Testis (tissue), 3 donors: ENCODE data around the gene ZNF236. TPM values are rescaled to one million over a fixed set of nuclear protein-coding genes. Genes with fewer than 3 reads are reported as not detected.
A peak's percentile ranks its signal among the peaks of the same experiment; 100 is the strongest.

Source experiments
- DNase-seq: peaks from one replicate; pipeline ENCODE4 v3.0.0-alpha.2; 2019
- H3K27ac ChIP-seq, 2 donors: fragments of 200-600 bp; sonication (generic); one replicate each; pipeline ENCODE4 v1.5.1; 2019
- H3K27me3 ChIP-seq: fragments of 200-600 bp; sonication (generic); one replicate; pipeline ENCODE4 v1.5.1; 2019
- H3K36me3 ChIP-seq: fragments of 200-600 bp; sonication (generic); one replicate; pipeline ENCODE4 v1.5.1; 2017; ENCODE audit warnings: low read depth; ENCODE audit errors: missing control alignments
- H3K4me1 ChIP-seq: fragments of 200-600 bp; sonication (generic); one replicate; pipeline ENCODE4 v1.5.1; 2019
- H3K4me3 ChIP-seq, 2 donors: fragments of 200-600 bp; sonication (generic); one replicate each; pipeline ENCODE4 v1.5.1; 2017 to 2019
- H3K9me3 ChIP-seq: fragments of 200-600 bp; sonication (generic); one replicate; pipeline ENCODE4 v1.5.1; 2017
- POLR2A ChIP-seq: fragments of 450-650 bp; IDR thresholded peaks from one replicate; pipeline ENCODE4 v1.6.1; 2017; ENCODE audit warnings: antibody characterized with exemption, mild to moderate bottlenecking, moderate library complexity
- WGBS, 2 donors: methylation state at CpG; one replicate each; pipeline ENCODE4 v1.1.5; 2018; 5-methylcytosine and 5-hydroxymethylcytosine counted together
- intact Hi-C: fragments of 100-400 bp; cut with DNase I; formaldehyde crosslinking; loops from one replicate; pipeline ENCODE4 v1.15.1; 2023; ENCODE audit warnings: low total_unique reads
- polyA plus RNA-seq: library from polyadenylated mRNA; stranded (reverse); fragments of 350-450 nt; fragmentation: Illumina TruSeq; extraction: RNeasy Lipid Tissue Mini Kit (QIAGEN cat#74804); gene quantifications from one replicate; pipeline ENCODE4 v1.2.3, GENCODE V29; 2014; ENCODE audit warnings: low read depth, low replicate concordance; ENCODE audit not compliant: insufficient read depth
- total RNA-seq, 2 donors: library from RNA; depleted of rRNA; stranded (reverse); fragments of >200 nt; gene quantifications; one replicate each; pipeline ENCODE4 v1.2.3, GENCODE V29; 2016
- TF ChIP-seq, protein P1 (sequence below), 3 experiments: fragments of 450-650 bp in 2 of 3; fragments of 200-600 bp in 1 of 3; sonication (generic) in 1 of 3; IDR thresholded peaks; one replicate each; pipeline ENCODE4 v1.5.1; 2016 to 2019; ENCODE audit warnings: antibody characterized with exemption in 3 of 3, mild to moderate bottlenecking in 2 of 3, moderate library complexity in 1 of 3

Gene ZNF236
- total and polyA plus RNA-seq, 3 donors from 2014 or later, result 19.5 to 58.2 (median 53.9) TPM

DNA sequence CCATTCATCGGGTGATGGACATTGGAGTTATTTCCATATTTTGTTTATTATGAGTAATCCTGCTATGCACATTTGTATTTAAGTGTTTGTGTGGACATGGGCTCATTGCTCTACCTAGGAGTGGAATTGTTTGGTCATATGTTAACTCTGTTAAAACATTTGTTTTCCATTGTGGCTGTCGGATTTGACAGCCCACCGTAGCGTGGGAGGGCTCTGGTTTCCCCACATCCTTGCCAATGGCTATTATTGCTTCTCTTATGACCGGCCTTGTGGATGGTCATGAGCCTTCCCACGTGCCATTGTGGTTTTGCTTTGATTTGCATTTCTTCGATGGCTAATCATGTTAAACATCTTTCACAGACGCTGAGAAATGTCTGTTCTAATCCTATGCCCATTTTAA, 92.0 kb downstream of the ZNF236 start:
- no peak overlapping the region for H3K4me3 ChIP-seq
- no peaks in the 10 kb centered on the region for H3K4me1 ChIP-seq
- peaks cover 5% of the 10 kb centered on the region for H3K36me3 ChIP-seq
- WGBS, 2 donors, result 94% methylated on average over 8 of the region's 8 CpGs
- no peaks in the 10 kb centered on the region for H3K9me3 ChIP-seq
- H3K27ac ChIP-seq, result no peak overlapping the region
- no peaks in the 10 kb centered on the region for H3K27me3 ChIP-seq
- DNase-seq, result no peak
- TF ChIP-seq, protein P1, sequence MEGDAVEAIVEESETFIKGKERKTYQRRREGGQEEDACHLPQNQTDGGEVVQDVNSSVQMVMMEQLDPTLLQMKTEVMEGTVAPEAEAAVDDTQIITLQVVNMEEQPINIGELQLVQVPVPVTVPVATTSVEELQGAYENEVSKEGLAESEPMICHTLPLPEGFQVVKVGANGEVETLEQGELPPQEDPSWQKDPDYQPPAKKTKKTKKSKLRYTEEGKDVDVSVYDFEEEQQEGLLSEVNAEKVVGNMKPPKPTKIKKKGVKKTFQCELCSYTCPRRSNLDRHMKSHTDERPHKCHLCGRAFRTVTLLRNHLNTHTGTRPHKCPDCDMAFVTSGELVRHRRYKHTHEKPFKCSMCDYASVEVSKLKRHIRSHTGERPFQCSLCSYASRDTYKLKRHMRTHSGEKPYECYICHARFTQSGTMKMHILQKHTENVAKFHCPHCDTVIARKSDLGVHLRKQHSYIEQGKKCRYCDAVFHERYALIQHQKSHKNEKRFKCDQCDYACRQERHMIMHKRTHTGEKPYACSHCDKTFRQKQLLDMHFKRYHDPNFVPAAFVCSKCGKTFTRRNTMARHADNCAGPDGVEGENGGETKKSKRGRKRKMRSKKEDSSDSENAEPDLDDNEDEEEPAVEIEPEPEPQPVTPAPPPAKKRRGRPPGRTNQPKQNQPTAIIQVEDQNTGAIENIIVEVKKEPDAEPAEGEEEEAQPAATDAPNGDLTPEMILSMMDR (IDR thresholded peaks at IDR 0.05), result no peak
- no peak for TF ChIP-seq POLR2A
- intact Hi-C loops, result no loop called here

DNA sequence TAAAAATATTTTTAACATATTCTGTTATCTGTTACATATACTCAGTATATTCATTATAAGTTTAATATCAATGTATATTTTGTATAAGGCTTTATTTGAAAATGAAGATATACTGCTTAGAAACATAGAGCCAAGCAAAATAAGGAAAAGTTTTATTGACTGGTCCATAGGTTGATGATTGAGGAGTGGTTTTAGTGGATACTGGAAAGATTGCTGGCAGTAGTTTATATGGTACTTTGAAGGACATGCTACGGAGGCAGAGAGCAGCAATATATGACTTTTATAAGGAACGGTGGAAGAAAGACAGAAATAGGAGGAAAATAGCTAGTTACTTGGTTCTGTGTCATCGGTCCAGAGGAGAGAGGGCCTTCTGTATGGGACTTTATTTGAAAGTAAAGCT, 92.4 kb downstream of the ZNF236 start:
- no peaks in the 10 kb centered on the region for H3K27me3 ChIP-seq
- intact Hi-C loops, result no loop called here
- no peak for TF ChIP-seq POLR2A
- TF ChIP-seq, protein P1 (IDR thresholded peaks at IDR 0.05), result no peak

DNA sequence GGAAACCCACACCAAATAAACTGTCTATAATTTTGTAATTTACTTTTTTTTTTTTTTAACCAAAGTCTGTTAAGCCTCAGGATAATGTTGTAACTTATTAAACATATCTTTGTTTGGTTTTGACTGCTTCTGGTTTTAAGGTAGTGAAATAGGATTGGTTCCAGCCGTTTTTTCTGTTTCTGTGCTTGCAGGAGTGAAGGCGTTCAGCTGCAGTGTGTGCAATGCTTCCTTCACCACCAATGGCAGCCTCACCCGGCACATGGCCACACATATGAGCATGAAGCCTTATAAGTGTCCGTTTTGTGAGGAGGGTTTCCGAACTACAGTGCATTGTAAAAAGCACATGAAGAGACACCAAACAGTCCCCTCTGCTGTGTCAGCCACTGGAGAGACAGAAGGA, 93.1 kb downstream of the ZNF236 start:
- TF ChIP-seq, protein P1 (IDR thresholded peaks at IDR 0.05), result no peak
- no peak for TF ChIP-seq POLR2A
- Histone ChIP-seq H3K27ac (no peak overlapping the region), H3K9me3 (no peaks in the 10 kb centered on the region), H3K27me3 (no peaks in the 10 kb centered on the region), H3K4me3 (no peak overlapping the region), H3K36me3 (peaks cover 5% of the 10 kb centered on the region), H3K4me1 (no peaks in the 10 kb centered on the region)
- 82 to 86% methylated on average over 5 of the region's 5 CpGs for WGBS, 2 donors
- no peak for DNase-seq
- intact Hi-C loops, result no loop called here

More for the DNA sequence above, 92.4 kb downstream of the ZNF236 start:
- no peak overlapping the region for H3K4me3 ChIP-seq
- 64 to 77% methylated on average over 3 of the region's 3 CpGs for WGBS, 2 donors
- H3K27ac ChIP-seq, result no peak overlapping the region
- no peak for DNase-seq
- peaks cover 5% of the 10 kb centered on the region for H3K36me3 ChIP-seq
- H3K4me1 ChIP-seq, result no peaks in the 10 kb centered on the region
- H3K9me3 ChIP-seq, result no peaks in the 10 kb centered on the region

DNA sequence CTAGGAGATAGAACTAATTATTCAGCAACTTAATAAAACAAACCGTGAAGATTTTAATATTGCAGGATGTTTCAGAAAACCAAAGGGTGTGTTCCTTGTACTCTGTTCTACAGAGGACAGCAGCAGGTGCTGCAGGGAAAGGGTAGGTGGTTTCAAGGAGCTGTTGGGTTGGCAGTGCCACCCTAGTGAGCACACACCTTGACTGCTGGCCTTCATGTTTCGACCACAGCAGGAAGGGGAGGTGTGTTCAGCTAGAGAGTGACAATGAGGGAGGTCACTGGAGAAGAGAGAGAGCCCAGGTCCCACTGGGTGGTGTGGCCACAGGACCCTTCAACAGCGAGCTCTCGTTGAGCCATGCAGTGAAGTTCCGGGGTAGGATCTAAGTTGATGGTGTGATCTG, 98.6 kb downstream of the ZNF236 start:
- Histone ChIP-seq H3K36me3 (no peaks in the 10 kb centered on the region), H3K4me3 (no peak overlapping the region), H3K4me1 (no peaks in the 10 kb centered on the region), H3K27ac (no peak overlapping the region), H3K27me3 (no peaks in the 10 kb centered on the region), H3K9me3 (no peaks in the 10 kb centered on the region)
- no peak for DNase-seq
- TF ChIP-seq, protein P1 (IDR thresholded peaks at IDR 0.05), result no peak
- no peak for TF ChIP-seq POLR2A
- intact Hi-C loops, result no loop called here
- 92 to 96% methylated on average over 5 of the region's 5 CpGs for WGBS, 2 donors

DNA sequence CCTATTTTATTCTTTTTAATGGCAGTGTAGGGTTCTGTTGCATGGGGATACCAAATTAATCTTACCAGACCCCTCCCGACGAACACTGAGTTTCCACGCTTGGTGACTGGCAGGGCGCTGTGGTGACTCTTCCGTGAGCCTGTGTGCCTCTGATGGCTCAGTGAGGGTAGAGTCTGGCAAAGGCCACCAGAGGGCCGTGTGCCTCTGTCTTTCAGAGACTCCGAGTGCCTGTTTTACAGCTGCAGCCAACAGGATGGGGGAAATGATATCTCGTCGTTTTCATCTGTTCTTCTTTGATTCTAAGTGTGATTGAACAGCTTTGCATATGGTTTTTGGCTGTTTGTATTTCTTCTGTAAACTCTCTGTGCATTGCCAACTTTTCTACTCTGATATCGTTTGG, 99.8 kb downstream of the ZNF236 start:
- Histone ChIP-seq H3K27ac (no peak overlapping the region), H3K36me3 (no peaks in the 10 kb centered on the region), H3K4me3 (no peak overlapping the region), H3K27me3 (no peaks in the 10 kb centered on the region), H3K9me3 (no peaks in the 10 kb centered on the region), H3K4me1 (no peaks in the 10 kb centered on the region)
- WGBS, 2 donors, result 52 to 60% methylated on average over 10 of the region's 10 CpGs
- DNase-seq, result peak; percentile 61
- TF ChIP-seq, protein P1 (IDR thresholded peaks at IDR 0.05), result peak in 2 of 3 experiments; percentile 42 to 46
- TF ChIP-seq POLR2A, result no peak
- intact Hi-C loops, result no loop called here
